GM12873 (cell line): ENCODE data around the gene ASMTL.

Experiments
- CTCF ChIP-seq: IDR thresholded peaks from 2 replicates; pipeline ENCODE4 v1.5.1; 2012; ENCODE audit warnings: low read depth, mild to moderate bottlenecking, moderate library complexity, low read length, control low read depth; ENCODE audit not compliant: insufficient read depth; ENCODE audit errors: missing control alignments

The ASMTL gene

GRCh38 chrX:1391370-1391706, 61.4 kb downstream of the ASMTL start:
- TF ChIP-seq CTCF, result no peak

GRCh38 chrX:1390621-1391369, 61.9 kb downstream of the ASMTL start:
- no peak for TF ChIP-seq CTCF

GRCh38 chrX:1389993-1390285, 62.8 kb downstream of the ASMTL start:
- no peak for TF ChIP-seq CTCF

GRCh38 chrX:1389181-1389992, 63.3 kb downstream of the ASMTL start:
- TF ChIP-seq CTCF, result no peak

GRCh38 chrX:1388651-1389050, 64.1 kb downstream of the ASMTL start:
- no peak for TF ChIP-seq CTCF

- TF ChIP-seq CTCF, result no peak
Observed at GRCh38 chrX:1387141-1387776, 65.5 kb downstream of the ASMTL start.
